Activated CD4-positive, CD25-positive, alpha-beta regulatory T cell treated with anti-CD3 and anti-CD28 coated beads, Interleukin-2, amount 50 U/mL, for 24 hours (primary cell): ENCODE measurements around the gene FRRS1L.
A peak's percentile ranks its signal among the peaks of the same experiment; 100 is the strongest.

Source experiments
- ATAC-seq, 2 donors: fragments of 150-1000 bp; cut with Tn5 transposase; one replicate each; pipeline ENCODE4 v1.10.0; 2021; ENCODE audit warnings: mild to moderate bottlenecking in 1 of 2, moderate library complexity in 1 of 2

FRRS1L gene

GRCh38 chr9:109101202-109101595 lies 65.8 kb downstream of the FRRS1L start:
- ATAC-seq = no peak

- no peak for ATAC-seq
Observed at GRCh38 chr9:109100543-109101201, 66.4 kb downstream of the FRRS1L start.

GRCh38 chr9:109098960-109099308 lies 68.1 kb downstream of the FRRS1L start:
- ATAC-seq = no peak

- ATAC-seq = no peak
Observed at GRCh38 chr9:109098171-109098959, 68.7 kb downstream of the FRRS1L start.

GRCh38 chr9:109097146-109097545 lies 69.9 kb downstream of the FRRS1L start:
- ATAC-seq = no peak

GRCh38 chr9:109095321-109095720 lies 71.7 kb downstream of the FRRS1L start:
- ATAC-seq = no peak

- no peak for ATAC-seq
Observed at GRCh38 chr9:109094268-109094667, 72.8 kb downstream of the FRRS1L start.

GRCh38 chr9:109092587-109092986 lies 74.5 kb downstream of the FRRS1L start:
- no peak for ATAC-seq

GRCh38 chr9:109092051-109092580 lies 74.9 kb downstream of the FRRS1L start:
- ATAC-seq = peak; percentile 90 to 91

GRCh38 chr9:109088221-109088620 lies 78.8 kb downstream of the FRRS1L start:
- ATAC-seq = no peak

- ATAC-seq = no peak
Observed at GRCh38 chr9:109087795-109088194, 79.3 kb downstream of the FRRS1L start.

GRCh38 chr9:109086221-109086620 lies 80.8 kb downstream of the FRRS1L start:
- ATAC-seq = no peak

GRCh38 chr9:109085510-109085909 lies 81.5 kb downstream of the FRRS1L start:
- no peak for ATAC-seq

GRCh38 chr9:109083813-109084405 lies 83.1 kb downstream of the FRRS1L start:
- ATAC-seq = no peak

GRCh38 chr9:109083141-109083540 lies 83.9 kb downstream of the FRRS1L start:
- no peak for ATAC-seq

- no peak for ATAC-seq
Observed at GRCh38 chr9:109082091-109082620, 84.9 kb downstream of the FRRS1L start.
